Heart left ventricle (tissue), 13 donors: ENCODE data around the gene RSU1.

ENCODE experiments used
- POLR2A ChIP-seq, 2 donors: fragments of 450-650 bp; IDR thresholded peaks; one replicate each; pipeline ENCODE4 v1.6.1; 2017; ENCODE audit warnings: antibody characterized with exemption in 2 of 2, mild to moderate bottlenecking in 2 of 2, moderate library complexity in 2 of 2
- TF ChIP-seq, protein P1 (sequence below), 12 donors: fragments of 200-600 bp; sonication (generic) in 4 of 12; IDR thresholded peaks; one replicate each; pipeline versions ENCODE4 v1.5.0 to v1.8.0; 2018 to 2022; ENCODE audit warnings: antibody characterized with exemption in 12 of 12, mild to moderate bottlenecking in 5 of 12
- donor health status: ischemic (EF 13 %, LVEDD 7.1; RV severe dilation, severe dysfunction).
- donor health status: DM: no; HTN: yes; CAD: no.
- donor health status: DM: no; HTN: no; CAD: no.
- donor health status: ischemic (EF 25% LVEDD 6.9; RV normal size, moderate dysfunction).
- donor health status: ischemic (EF 25% LVEDD 5.7; RV mildly dilated, moderate dysfunction).
- donor health status: ischemic (EF 35%, LVEDD 5.7; RV mildly dilated, moderate dysfunction).
- donor health status: nonischemic (EF 11% LVEDD 7.7; RV severe dilation, severe dysfunction).
- donor health status: DM: yes; HTN: yes; CAD: no.
- donor health status: PGD.
- donor health status: ischemic (EF 29% LVEDD 5.4; RV normal size, mild dysfunction).
- donor health status: nonischemic (EF 23%, LVEDD 6.1; RV moderate dilation, normal function).

DNA sequence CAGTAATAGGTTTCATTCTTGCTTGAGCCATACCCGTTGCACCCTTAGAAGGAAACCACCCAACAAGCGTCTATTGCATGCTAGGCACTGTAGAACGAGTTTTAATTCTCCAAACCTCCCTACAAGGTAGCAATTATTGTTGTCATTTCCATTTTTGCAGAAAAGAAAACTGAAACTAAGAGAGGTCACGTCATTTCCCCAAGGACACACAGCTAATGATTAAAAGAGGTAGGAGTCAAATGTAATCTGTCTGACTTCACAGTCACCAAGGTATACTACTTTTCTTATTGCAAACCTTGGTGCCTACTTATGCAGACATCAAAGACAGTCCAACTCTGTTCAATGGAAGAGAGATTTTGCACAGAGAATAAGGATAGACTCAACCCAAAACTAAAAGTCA lies 246.5 kb downstream of the RSU1 start:
- TF ChIP-seq, protein P1, sequence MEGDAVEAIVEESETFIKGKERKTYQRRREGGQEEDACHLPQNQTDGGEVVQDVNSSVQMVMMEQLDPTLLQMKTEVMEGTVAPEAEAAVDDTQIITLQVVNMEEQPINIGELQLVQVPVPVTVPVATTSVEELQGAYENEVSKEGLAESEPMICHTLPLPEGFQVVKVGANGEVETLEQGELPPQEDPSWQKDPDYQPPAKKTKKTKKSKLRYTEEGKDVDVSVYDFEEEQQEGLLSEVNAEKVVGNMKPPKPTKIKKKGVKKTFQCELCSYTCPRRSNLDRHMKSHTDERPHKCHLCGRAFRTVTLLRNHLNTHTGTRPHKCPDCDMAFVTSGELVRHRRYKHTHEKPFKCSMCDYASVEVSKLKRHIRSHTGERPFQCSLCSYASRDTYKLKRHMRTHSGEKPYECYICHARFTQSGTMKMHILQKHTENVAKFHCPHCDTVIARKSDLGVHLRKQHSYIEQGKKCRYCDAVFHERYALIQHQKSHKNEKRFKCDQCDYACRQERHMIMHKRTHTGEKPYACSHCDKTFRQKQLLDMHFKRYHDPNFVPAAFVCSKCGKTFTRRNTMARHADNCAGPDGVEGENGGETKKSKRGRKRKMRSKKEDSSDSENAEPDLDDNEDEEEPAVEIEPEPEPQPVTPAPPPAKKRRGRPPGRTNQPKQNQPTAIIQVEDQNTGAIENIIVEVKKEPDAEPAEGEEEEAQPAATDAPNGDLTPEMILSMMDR (IDR thresholded peaks at IDR 0.05): no peak
- TF ChIP-seq POLR2A (IDR thresholded peaks at IDR 0.05): no peak
